ENCODE results near the gene ACIN1.

Gene ACIN1

GRCh38 chr14:23129759-23130316 is 34.9 kb upstream of the ACIN1 start:
- H3K9ac ChIP-seq (ENCODE audit: low read length) = no peak overlapping the region
- no peaks in the 10 kb centered on the region for H3K9me3 ChIP-seq (ENCODE audit: low read length)
- no peaks in the 10 kb centered on the region; the same call in 1 of the 2 replicates for H3K27me3 ChIP-seq (ENCODE audit: insufficient read depth, low read length)
- H2AFZ ChIP-seq (ENCODE audit: low read length) = no peak overlapping the region
- H3K36me3 ChIP-seq (ENCODE audit: insufficient read depth, low read length) = no peaks in the 10 kb centered on the region
- H3K27ac ChIP-seq (ENCODE audit: low read depth, low read length, poor library complexity, severe bottlenecking) = no peak overlapping the region
- H3K9me2 ChIP-seq (ENCODE audit: low read depth, low read length) = no peaks in the 10 kb centered on the region
- no peak overlapping the region for H3K4me3 ChIP-seq (ENCODE audit: low read depth, low read length, poor library complexity, severe bottlenecking)
- H4K20me1 ChIP-seq (ENCODE audit: insufficient read depth, low read length) = no peaks in the 10 kb centered on the region
- no peaks in the 10 kb centered on the region for H3K79me2 ChIP-seq (ENCODE audit: insufficient read depth, low read length)
- no peaks in the 10 kb centered on the region for H3K4me1 ChIP-seq (ENCODE audit: insufficient read depth, low read length, severe bottlenecking)
- no peak overlapping the region for H3K4me2 ChIP-seq (ENCODE audit: low read length)
- H3F3A ChIP-seq (ENCODE audit: insufficient read depth, low read length) = no peaks in the 10 kb centered on the region
- TF ChIP-seq CTCF (IDR thresholded peaks at IDR 0.05; ENCODE audit: low read length) = no peak
- TF ChIP-seq EZH2 (IDR thresholded peaks at IDR 0.05; ENCODE audit: borderline replicate concordance, low read length) = no peak

GRCh38 chr14:23128969-23129758 is 34.2 kb upstream of the ACIN1 start:
- no peaks in the 10 kb centered on the region for H3K36me3 ChIP-seq (ENCODE audit: insufficient read depth, low read length)
- H3K4me3 ChIP-seq (ENCODE audit: low read depth, low read length, poor library complexity, severe bottlenecking) = no peak overlapping the region
- TF ChIP-seq CTCF (IDR thresholded peaks at IDR 0.05; ENCODE audit: low read length) (no peak), EZH2 (IDR thresholded peaks at IDR 0.05; ENCODE audit: borderline replicate concordance, low read length) (no peak)
- no peak overlapping the region for H2AFZ ChIP-seq (ENCODE audit: low read length)
- H3K4me2 ChIP-seq (ENCODE audit: low read length) = no peak overlapping the region
- H3K9ac ChIP-seq (ENCODE audit: low read length) = no peak overlapping the region
- no peaks in the 10 kb centered on the region for H4K20me1 ChIP-seq (ENCODE audit: insufficient read depth, low read length)
- no peaks in the 10 kb centered on the region for H3K9me2 ChIP-seq (ENCODE audit: low read depth, low read length)
- H3K4me1 ChIP-seq (ENCODE audit: insufficient read depth, low read length, severe bottlenecking) = no peaks in the 10 kb centered on the region
- H3K9me3 ChIP-seq (ENCODE audit: low read length) = no peaks in the 10 kb centered on the region
- H3K79me2 ChIP-seq (ENCODE audit: insufficient read depth, low read length) = no peaks in the 10 kb centered on the region
- H3K27me3 ChIP-seq (ENCODE audit: insufficient read depth, low read length) = no peaks in the 10 kb centered on the region; the same call in 1 of the 2 replicates
- no peak overlapping the region for H3K27ac ChIP-seq (ENCODE audit: low read depth, low read length, poor library complexity, severe bottlenecking)
- H3F3A ChIP-seq (ENCODE audit: insufficient read depth, low read length) = no peaks in the 10 kb centered on the region

DNA sequence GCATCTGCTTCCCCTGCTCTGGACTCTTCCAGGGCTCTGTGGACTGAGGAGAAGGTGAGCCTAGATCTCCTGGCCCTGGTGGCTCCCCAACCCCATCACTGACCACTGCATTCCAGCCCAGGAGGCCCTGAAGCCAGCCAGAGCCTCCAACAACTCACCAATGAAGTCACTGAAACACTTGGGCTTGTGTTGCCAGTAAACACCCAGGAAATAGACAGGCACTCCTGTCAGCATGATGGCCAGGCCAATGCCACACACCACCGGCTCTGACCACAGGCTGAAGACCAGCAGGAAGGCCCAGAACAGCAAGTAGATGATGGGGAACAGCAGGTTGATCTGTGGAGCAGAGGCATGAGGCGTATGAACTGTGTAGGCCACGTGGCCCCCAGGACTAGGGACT is 32.9 kb upstream of the ACIN1 start:
- no peaks in the 10 kb centered on the region for H3K9me3 ChIP-seq (ENCODE audit: low read length)
- no peaks in the 10 kb centered on the region for H3K9me2 ChIP-seq (ENCODE audit: low read depth, low read length)
- no peak overlapping the region for H3K27ac ChIP-seq (ENCODE audit: low read depth, low read length, poor library complexity, severe bottlenecking)
- H3K4me3 ChIP-seq (ENCODE audit: low read depth, low read length, poor library complexity, severe bottlenecking) = no peak overlapping the region
- TF ChIP-seq CTCF (IDR thresholded peaks at IDR 0.05; ENCODE audit: low read length) (no peak), EZH2 (IDR thresholded peaks at IDR 0.05; ENCODE audit: borderline replicate concordance, low read length) (no peak)
- no peaks in the 10 kb centered on the region for H4K20me1 ChIP-seq (ENCODE audit: insufficient read depth, low read length)
- H3K4me1 ChIP-seq (ENCODE audit: insufficient read depth, low read length, severe bottlenecking) = no peaks in the 10 kb centered on the region
- H3K9ac ChIP-seq (ENCODE audit: low read length) = no peak overlapping the region
- H3K79me2 ChIP-seq (ENCODE audit: insufficient read depth, low read length) = no peaks in the 10 kb centered on the region
- no peaks in the 10 kb centered on the region; the same call in 1 of the 2 replicates for H3K27me3 ChIP-seq (ENCODE audit: insufficient read depth, low read length)
- no peaks in the 10 kb centered on the region for H3K36me3 ChIP-seq (ENCODE audit: insufficient read depth, low read length)
- H3F3A ChIP-seq (ENCODE audit: insufficient read depth, low read length) = no peaks in the 10 kb centered on the region
- no peak overlapping the region for H2AFZ ChIP-seq (ENCODE audit: low read length)
- no peak overlapping the region for H3K4me2 ChIP-seq (ENCODE audit: low read length)

Data from OCI-LY1 (cell line).